Measurements from ENCODE around the gene CFTR. TPM values are rescaled to one million over a fixed set of nuclear protein-coding genes. Genes with fewer than 3 reads are reported as not detected.
"Not testable (repeated sequence)": the region's sequence is repeated elsewhere in the genome, so short reads cannot be mapped to it uniquely, and the experiment has no call there.

Gene CFTR
- total and polyA plus RNA-seq, 2 of the 8 experiments (the other 6 are each of a cell fraction or from before 2014, with no cell fraction given), result 1.2 to 1.6 TPM

DNA sequence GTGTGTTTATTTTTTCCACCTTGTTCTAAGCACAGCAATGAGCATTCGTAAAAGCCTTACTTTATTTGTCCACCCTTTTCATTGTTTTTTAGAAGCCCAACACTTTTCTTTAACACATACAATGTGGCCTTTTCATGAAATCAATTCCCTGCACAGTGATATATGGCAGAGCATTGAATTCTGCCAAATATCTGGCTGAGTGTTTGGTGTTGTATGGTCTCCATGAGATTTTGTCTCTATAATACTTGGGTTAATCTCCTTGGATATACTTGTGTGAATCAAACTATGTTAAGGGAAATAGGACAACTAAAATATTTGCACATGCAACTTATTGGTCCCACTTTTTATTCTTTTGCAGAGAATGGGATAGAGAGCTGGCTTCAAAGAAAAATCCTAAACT, 28.9 kb downstream of the CFTR start (continued):
- TF ChIP-seq POU5F1 (IDR thresholded peaks at IDR 0.05; ENCODE audit: low read depth, low read length), result no peak
- TF ChIP-seq JUND (IDR thresholded peaks at IDR 0.05; ENCODE audit: low read length), result no peak
- TF ChIP-seq SUZ12 (IDR thresholded peaks at IDR 0.05; ENCODE audit: low read length), result no peak
- TF ChIP-seq CHD1 (IDR thresholded peaks at IDR 0.05; ENCODE audit: low read depth, low read length), result no peak

- POLR2A ChIA-PET (ENCODE audit: partially characterized antibody); H4K20me1 ChIP-seq (replicated peaks in 1 of 2; ENCODE audit: control insufficient read depth in 1 of 2, insufficient read depth in 2 of 2, low read length in 2 of 2); H3K23me2 ChIP-seq (ENCODE audit: low read depth, low read length); H3K27ac ChIP-seq (ENCODE audit: low read depth, low read length); H2BK15ac ChIP-seq (ENCODE audit: low read length); H3K23ac ChIP-seq (ENCODE audit: insufficient read length); DNase-seq (ENCODE audit: low read depth in 1 of 2, low spot score in 2 of 2); H3K9ac ChIP-seq (replicated peaks in 1 of 4; ENCODE audit: extremely low read depth in 1 of 4, low read depth in 3 of 4, low read length in 3 of 4); H3K9me3 ChIP-seq (ENCODE audit: insufficient read depth in 2 of 2, low read depth in 1 of 2, low read length in 1 of 2); H4K91ac ChIP-seq (replicated peaks; ENCODE audit: insufficient read length, low read length); H2BK20ac ChIP-seq (ENCODE audit: low read length); H3K18ac ChIP-seq (ENCODE audit: extremely low read depth, low read length); H3K4me1 ChIP-seq (replicated peaks in 1 of 4; ENCODE audit: control insufficient read depth in 3 of 4, insufficient read depth in 4 of 4, low read length in 3 of 4); H3K4me2 ChIP-seq (ENCODE audit: insufficient read depth in 1 of 2, low read depth in 2 of 2, low read length in 2 of 2); H2BK12ac ChIP-seq (ENCODE audit: low read depth, low read length); H3K4me3 ChIP-seq (ENCODE audit: extremely low read depth in 1 of 4, insufficient read depth in 2 of 4, low read depth in 3 of 4, low read length in 4 of 4); CTCF ChIA-PET (ENCODE audit: partially characterized antibody); H2BK120ac ChIP-seq (replicated peaks; ENCODE audit: low read depth, low read length); H3K79me1 ChIP-seq (ENCODE audit: low read depth, low read length); H3K79me2 ChIP-seq (ENCODE audit: control insufficient read depth in 1 of 2, insufficient read depth in 2 of 2, low read length in 2 of 2); H2AFZ ChIP-seq (ENCODE audit: low read length); H3K27me3 ChIP-seq (replicated peaks in 1 of 4; ENCODE audit: control insufficient read depth in 3 of 4, extremely low read depth in 1 of 4, insufficient read depth in 3 of 4, low read length in 3 of 4); H3K56ac ChIP-seq (replicated peaks; ENCODE audit: insufficient read length, low read depth, low read length); H4K8ac ChIP-seq (ENCODE audit: extremely low read depth, insufficient read depth, low read length); H3K14ac ChIP-seq (ENCODE audit: insufficient read length); H2BK5ac ChIP-seq (ENCODE audit: low read depth, low read length); H2AK5ac ChIP-seq (ENCODE audit: low read depth, low read length); H3K4ac ChIP-seq (replicated peaks; ENCODE audit: insufficient read length, low read depth, low read length); H4K5ac ChIP-seq (ENCODE audit: insufficient read length, low read depth, low read length); FAIRE-seq; H3K36me3 ChIP-seq (ENCODE audit: control insufficient read depth in 2 of 4, insufficient read depth in 4 of 4, low read length in 3 of 4): not testable (repeated sequence)
- 90% methylated on average over 1 of the region's 1 CpG; no CpG with 5 or more reads in 1 of the 2 experiments for WGBS, 2 experiments (ENCODE audit: extremely low coverage in 1 of 2, insufficient coverage in 1 of 2, insufficient read length in 1 of 2, insufficient replicate concordance in 2 of 2, low coverage in 1 of 2, low lambda C conversion rate in 2 of 2, missing lambda C conversion rate in 1 of 2)
Observed at GRCh38 chr7:117517194-117517593, 37.4 kb downstream of the CFTR start.
